ENCODE measurements around the gene CACNB4.
A peak's percentile ranks its signal among the peaks of the same experiment; 100 is the strongest.
"Not testable (repeated sequence)": the region's sequence is repeated elsewhere in the genome, so short reads cannot be mapped to it uniquely, and the experiment has no call there.

CACNB4 gene

GRCh38 chr2:151815821-151816489 is 282.9 kb downstream of the CACNB4 start:
- no peak for DNase-seq

GRCh38 chr2:151810489-151810888 is 288.4 kb downstream of the CACNB4 start:
- DNase-seq: no peak

DNA sequence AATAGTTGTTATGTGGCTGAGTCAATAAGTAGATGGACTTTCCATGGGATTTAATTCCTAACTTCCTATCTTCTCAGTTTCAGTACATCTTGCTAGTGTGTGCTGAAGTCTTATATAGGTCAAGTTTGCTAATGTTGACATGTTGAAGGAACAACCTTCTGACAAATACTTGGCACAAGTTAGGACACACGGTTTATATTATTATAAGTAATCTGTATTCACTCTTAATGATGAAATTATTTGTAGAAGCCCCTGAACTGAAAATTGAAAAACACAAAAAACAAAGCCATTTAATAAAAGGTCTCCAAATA is 289.8 kb downstream of the CACNB4 start:
- no peak for DNase-seq

DNA sequence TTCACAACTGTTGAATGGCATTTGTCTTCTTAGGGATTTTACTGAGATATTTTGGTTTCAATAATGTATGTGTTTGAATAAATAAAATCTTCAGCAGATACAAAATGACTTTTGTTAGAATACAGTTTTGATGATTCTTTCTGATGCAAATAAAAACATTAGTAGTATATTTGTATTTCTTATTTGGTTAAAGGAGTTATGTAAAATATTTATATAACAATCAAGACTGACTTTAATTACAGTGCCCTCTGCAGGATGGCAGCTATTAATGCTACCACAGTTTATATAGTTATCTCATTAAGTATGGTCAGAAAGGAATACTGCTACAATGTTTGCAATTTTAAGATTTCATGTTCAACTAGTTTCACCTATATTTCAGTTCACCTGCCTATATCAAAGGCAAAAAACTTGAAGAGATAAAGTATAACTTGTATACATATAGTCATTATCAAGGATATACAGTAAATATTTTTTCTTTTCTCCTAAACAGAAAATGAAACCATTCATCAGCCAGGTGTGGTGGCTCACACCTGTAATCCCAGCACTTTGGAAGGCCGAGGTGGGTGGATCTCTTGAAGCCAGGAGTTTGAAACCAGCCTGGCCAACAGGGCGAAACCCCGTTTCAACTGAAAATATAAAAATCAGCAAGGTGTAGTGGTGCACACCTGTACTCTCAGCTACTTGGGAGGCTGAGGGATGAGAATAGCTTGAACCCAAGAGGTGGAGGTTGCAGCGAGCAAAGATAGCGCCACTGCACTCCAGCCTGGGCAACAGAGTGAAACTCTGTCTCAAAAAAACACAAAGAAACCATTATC is 290.4 kb downstream of the CACNB4 start:
- peak in 2 of 4 experiments; percentile 47 to 58 for DNase-seq

DNA sequence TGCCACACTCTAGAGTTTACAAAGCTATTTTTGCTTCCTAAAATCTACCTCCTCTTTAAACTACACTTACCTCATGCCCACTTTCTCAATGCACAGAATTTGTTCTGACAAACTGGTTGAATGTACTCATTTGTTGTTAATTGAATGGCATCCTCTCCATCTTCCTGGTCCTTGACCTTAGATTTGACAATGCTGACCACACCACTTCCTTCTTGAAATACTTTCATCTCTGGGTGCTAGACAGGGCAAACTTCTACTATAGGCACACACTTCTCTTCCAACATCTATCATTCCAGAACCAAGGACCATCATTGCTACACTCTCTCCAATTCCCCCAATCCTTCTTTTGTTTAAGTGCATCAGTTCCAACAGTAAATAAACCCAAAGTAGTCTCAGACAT is 292.9 kb downstream of the CACNB4 start:
- no peak for DNase-seq

DNA sequence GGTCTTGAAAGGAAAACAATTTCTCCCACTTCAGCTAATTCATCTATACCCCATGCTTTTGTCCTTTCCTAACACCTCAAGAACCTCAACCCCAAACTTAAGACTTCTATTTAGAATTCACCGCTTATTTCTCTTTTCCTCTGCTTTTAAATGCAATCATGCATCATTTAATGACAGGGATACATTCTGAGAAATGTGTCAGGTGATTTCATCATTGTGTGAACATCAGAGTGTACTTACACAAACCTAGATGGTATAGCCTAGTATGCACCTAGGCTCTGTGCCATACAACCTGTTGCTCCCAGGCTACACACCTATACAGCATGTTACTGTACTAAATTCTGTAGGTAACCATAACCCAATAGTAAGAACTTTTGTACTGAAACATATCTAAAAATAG is 293.5 kb downstream of the CACNB4 start:
- no peak for DNase-seq

DNA sequence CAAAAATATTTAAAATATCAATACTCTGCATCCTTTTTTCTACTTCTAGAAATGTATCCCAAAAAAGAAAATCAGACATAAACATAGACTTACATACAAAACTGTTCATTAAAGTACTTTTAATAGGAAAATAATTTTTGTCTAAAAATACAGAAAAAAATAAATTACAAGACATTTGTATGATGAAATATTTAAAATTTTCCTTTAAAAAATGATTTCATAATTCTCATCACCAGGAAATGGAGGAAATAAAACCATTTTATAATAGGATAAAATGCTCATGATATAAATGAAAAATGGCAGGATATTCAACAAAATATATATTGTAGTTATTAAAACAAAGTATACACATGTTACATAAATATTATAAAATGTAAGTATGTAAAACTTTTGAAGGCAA is 295.0 kb downstream of the CACNB4 start:
- DNase-seq: no peak

GRCh38 chr2:151802315-151802714 is 296.5 kb downstream of the CACNB4 start:
- no peak for DNase-seq

GRCh38 chr2:151799886-151800292 is 299.0 kb downstream of the CACNB4 start:
- no peak for DNase-seq

- DNase-seq: no peak
These were observed 302.1 kb downstream of the CACNB4 start for GRCh38 chr2:151796774-151797173.

GRCh38 chr2:151795646-151796240 is 303.1 kb downstream of the CACNB4 start:
- no peak for DNase-seq

GRCh38 chr2:151794422-151794821 is 304.4 kb downstream of the CACNB4 start:
- DNase-seq: not testable (repeated sequence)

DNA sequence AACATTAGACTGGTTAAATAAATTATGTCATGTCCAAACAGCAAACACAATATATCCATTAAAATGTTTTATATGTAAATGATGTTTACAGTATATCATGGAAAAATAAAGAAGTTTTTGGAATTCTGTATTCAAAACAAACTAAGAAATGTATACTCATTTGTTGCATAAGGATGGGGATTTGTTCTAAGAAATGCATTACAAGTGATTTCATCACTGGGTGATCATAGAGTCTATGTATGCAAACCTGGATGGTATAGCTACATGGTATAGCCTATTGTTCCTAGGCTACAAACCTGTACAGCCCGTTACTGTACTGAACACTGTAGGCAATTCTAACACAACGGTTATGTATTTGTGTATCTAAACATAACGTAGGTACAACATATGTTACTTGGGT is 305.7 kb downstream of the CACNB4 start:
- no peak for DNase-seq

- DNase-seq: peak in 3 of 4 experiments; percentile 10 to 26 (median 25)
These were observed 306.3 kb downstream of the CACNB4 start for GRCh38 chr2:151792589-151792988.

DNA sequence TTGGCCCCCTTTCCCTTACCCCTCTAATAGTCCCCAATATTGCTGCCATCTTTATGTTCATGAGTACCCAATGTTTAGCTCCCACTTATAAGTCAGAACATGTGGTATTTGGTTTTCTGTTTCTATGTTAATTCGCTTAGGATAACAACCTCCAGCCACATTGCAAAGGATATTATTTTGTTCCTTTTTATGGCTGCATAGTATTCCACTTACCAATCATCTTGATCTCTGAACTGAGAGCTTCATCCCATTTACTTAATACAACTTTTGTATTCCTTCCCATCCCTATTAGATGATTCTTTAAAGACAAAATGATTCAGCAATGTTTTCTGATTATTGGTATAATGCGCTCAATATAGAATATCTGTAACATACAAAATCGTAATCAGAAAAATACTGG is 307.3 kb downstream of the CACNB4 start:
- DNase-seq: no peak

DNA sequence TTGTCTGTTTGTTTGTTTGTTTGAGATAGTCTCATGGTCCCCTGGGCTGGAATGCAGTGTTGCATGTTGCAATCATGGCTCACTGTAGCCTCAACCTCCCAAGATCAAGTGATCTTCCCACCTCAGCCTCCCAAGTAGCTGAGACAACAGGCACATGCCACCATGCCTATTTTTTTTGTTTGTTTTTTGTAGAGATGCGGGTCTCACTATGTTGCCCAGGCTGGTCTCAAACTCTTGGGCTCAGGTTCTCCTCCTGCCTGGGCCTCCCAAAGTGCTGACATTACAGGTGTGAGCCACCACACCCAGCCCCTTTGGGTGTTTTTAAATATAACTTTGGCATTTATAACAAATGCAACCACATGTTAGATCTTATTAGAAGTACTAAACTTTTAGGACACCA is 308.2 kb downstream of the CACNB4 start:
- DNase-seq: peak in 3 of 4 experiments; percentile 30 to 35 (median 34)

- DNase-seq: no peak
These were observed 309.6 kb downstream of the CACNB4 start for GRCh38 chr2:151789055-151789834.

DNA sequence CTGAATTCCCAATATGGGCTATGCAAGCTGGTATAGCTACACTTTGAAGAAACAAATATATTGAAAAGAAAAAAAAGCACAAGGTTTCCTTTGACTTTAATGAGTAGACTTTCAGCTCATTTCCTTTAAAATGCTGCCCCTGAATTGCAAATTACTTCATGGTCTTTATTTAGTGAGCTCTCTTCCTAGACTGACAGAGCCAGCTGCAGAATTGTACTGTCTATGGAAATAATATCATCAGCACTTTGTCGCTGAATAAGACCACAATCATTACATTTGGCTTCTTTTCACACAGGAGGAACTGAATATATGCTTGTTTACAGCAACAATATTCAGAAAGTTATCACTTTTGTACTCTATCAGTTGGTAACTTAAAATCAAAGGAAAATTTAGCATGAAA is 312.4 kb downstream of the CACNB4 start:
- DNase-seq: no peak

GRCh38 chr2:151786077-151786476 is 312.8 kb downstream of the CACNB4 start:
- no peak for DNase-seq

GRCh38 chr2:151783133-151783520 is 315.7 kb downstream of the CACNB4 start:
- no peak for DNase-seq

Data from suppressor macrophage (primary cell).